Germinal center (tissue), 1 donor: Measurements from ENCODE around the gene BCO2.
"Not testable (repeated sequence)": the region's sequence is repeated elsewhere in the genome, so short reads cannot be mapped to it uniquely, and the experiment has no call there.

ENCODE experiments used
- DNase-seq: peaks from one replicate; pipeline ENCODE4 v3.0.0; 2012; ENCODE audit warnings: mixed read lengths, low spot score

Gene BCO2

DNA sequence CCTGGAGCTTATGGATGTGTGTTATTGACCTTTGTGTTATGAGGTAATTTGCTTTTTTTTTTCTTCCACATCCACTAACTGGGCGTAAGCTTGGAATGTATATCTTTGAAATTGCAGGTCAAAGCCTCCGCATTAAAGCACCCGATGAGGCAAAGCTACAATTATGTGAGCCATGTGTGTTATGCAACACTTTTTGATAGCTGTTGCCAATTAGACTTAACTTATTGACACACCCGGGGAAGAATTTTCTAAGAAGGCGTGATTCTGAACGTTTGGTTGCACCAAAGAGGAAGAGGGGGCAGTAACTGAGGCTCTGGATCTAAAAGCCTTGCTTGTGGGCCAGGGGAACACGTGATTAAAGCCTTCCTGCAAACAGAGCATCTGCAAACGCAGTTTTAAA, 8.8 kb upstream of the BCO2 start:
- DNase-seq = no peak

DNA sequence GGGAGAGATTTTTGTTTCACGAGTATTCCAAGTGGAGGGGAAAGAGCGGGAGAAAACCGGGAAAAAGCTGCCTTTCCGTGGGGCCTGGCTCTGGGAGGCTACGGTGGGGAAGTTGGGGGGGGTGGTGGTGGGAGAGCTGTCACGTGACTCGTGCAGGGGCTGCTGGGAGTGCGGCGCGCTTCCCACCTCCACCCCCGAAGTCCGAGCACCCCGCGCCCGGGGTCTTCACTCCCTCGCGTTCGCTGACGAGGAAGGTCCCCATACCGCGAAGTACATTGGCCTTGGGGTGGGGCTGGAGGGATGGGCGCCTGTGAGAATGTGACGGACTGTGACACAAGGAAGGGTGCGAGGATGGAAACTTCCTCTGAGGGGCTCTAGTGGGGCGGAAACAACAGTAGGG, 8.2 kb upstream of the BCO2 start, which contains the start of gene TEX12:
Gene TEX12, plus strand, starts transcription at position 228 of the 400 bp plus-strand sequence. CDS start 1,897 bp downstream, outside the sequence.
- no peak for DNase-seq

- no peak for DNase-seq
Observed at GRCh38 chr11:112172362-112172994, 2.8 kb upstream of the BCO2 start.

DNA sequence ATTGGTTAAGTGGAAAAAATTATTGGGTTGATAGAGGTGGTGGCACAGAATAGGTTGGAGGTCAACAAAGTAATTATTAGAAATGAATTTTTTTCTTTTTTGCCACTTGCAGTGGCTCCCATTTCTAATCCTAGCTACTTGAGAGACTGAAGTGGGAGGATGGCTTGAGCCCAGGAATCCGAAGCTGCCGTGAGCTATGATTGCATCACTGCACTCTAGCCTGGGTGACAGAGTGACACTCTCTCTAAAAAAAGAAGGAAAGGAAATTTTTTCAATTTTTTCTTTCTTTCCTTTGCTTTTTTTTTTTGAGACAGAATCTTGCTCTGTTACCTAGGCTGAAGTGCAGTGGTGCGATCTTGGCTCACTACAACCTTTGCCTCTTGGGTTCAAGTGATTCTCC, 2.2 kb upstream of the BCO2 start:
- DNase-seq = no peak

DNA sequence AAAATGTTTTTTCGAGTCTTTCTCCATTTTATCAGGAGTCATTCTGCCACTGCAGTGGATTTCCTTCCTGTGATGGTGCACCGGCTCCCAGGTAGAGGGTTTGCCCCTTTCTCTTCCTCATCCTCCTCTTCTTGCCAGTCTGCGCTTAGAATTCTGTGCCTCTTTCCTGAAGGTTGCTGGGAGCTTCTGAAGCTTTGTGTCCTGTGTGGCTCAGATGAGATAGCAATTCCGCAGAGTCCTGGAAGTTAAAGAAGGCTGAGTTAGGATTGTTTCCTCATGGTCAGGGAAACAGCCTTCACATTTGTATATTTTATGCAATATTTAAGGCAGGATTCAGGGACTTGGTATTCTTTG, 264 bp downstream of the BCO2 start:
- DNase-seq = no peak

- no peak for DNase-seq
Observed at GRCh38 chr11:112176077-112176476, 765 bp downstream of the BCO2 start.

GRCh38 chr11:112177589-112177988, 2.3 kb downstream of the BCO2 start:
- no peak for DNase-seq

- no peak for DNase-seq
Observed at GRCh38 chr11:112178428-112178827, 3.1 kb downstream of the BCO2 start.

DNA sequence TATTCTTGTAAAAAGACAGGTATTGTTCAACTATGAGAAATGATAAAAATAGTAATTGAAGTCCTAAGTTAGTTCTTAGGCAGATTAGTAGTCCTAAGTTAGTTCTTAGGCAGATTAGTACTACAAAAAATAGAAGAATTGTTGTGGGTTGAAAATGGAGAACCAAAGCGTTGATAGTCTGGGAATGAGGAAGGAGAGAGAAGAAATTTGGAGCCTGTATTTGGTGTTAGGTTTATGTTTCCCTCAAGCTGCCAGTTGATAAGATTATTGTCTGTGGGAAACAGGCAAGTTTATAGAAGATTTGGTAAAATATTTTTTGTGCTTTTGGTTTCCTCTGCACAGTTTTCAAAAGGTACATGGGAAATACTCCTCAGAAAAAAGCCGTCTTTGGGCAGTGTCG, 3.6 kb downstream of the BCO2 start:
- no peak for DNase-seq

DNA sequence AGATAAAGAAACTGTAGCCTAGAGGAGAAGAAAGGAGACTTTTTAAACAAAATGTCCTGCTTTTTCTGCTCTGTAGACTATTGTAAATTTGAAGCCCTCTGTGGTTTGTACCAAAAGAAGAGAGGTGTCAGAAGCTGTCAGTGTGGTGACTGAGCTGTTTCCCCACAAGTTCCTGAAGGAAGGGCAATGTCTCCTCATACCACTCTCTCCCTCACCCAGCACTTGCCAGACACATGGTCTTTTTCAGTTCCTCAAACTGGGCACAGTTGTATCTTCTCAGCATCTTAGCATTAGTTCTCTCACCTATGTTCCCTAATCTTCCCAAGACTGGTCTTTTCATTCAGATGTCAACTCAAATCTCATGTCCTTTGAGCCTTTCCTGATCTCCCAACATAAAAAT, 4.3 kb downstream of the BCO2 start:
- DNase-seq = no peak

DNA sequence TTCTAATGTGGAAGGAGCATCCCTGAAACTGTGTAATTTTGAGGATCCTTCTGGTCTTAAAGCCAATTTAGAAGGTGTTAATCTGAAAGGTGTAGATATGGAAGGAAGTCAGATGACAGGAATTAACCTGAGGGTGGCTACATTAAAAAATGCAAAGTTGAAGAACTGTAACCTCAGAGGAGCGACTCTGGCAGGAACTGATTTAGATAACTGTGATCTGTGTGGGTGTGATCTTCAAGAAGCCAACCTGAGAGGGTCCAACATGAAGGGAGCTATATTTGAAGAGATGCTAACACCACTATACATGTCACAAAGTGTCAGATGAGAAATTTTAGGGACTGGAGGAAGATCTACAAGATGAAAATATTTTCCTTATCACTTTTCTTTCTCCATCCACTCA, 7.6 kb downstream of the BCO2 start:
- DNase-seq = no peak

DNA sequence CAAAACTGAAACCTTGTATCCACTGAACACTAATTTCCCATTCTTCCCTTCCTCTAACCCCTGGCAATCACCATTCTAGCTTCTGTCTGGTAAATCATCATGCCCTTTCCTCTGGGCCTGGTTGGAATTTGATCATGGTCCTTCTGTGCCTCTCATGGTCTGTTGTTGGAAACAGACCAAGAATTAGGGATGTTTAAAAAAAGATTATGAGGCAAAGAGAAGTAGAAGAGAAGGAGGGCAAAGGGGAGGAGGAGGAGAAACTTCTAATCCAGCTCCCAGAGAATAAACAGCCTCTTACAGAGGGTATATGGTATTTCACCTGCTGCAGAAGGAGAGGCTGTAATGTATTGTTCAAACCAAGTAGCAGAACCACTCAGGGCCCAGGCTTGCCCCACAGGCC, 10.6 kb downstream of the BCO2 start:
- no peak for DNase-seq

- no peak for DNase-seq
Observed at GRCh38 chr11:112186304-112186703, 11.0 kb downstream of the BCO2 start.

- not testable (repeated sequence) for DNase-seq
Observed at GRCh38 chr11:112195113-112195512, 19.8 kb downstream of the BCO2 start.

GRCh38 chr11:112195951-112196351, 20.6 kb downstream of the BCO2 start:
- no peak for DNase-seq

DNA sequence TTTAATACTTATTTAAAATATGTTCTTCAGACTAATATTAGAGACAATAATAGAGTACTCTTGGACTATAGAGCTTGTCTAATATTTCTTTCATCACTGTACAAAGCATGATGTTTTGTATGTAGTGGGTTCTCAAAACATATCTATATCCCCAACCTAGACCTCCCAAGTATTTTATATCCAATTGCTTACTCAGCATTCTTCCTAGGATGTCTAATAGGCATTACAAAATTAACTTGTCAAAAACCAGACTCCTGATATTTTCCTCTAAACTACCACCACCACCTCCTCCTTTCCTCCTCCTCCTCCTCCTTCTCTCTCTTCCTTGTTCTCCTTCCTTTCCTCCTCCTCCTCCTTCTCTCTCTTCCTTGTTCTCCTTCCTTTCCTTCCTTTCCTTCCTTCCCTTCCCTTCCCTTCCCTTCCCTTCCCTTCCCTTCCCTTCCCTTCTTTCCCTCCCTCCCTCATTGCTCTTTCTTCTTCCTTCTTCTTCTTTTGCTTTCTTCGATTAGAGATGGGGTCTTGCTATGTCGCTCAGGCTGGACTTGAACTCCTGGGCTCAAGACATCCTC, 21.3 kb downstream of the BCO2 start:
- DNase-seq = no peak

DNA sequence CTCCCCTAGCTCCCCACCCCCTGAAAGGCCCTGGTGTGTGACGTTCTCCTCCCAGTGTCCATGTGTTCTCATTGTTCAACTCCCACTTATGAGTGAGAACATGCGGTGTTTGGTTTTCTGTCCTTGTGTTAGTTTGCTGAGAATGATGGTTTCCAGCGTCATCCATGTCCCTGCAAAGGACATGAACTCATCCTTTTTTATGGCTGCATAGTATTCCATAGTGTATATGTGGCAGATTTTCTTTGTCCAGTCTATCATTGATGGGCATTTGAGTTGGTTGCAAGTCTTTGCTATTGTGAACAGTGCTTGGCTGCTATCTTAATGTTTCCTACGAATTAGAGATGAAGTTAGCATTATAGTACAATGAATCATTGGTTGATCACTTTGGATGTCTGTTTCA, 23.8 kb downstream of the BCO2 start:
- not testable (repeated sequence) for DNase-seq

DNA sequence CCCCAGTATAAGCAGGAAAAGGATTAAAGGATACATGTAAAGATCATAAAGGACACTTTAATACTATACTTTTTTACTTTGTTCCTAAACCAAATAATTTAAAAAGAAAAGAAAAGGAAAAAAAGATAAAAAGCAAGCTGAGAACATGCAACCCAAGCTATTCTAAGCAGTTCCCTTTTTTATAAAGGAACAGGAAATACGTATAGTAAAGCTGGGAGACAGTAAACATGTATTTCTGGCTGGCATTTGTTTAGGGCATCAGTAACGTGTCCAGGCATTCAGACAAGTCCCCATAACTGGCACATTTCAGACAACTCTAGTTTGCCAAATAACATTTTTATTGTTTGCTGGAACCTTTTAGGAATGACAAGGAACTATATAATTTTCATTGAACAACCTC, 24.9 kb downstream of the BCO2 start:
- no peak for DNase-seq

- no peak for DNase-seq
Observed at GRCh38 chr11:112206071-112206470, 30.8 kb downstream of the BCO2 start.

GRCh38 chr11:112210890-112211289, 35.6 kb downstream of the BCO2 start:
- DNase-seq = no peak

- no peak for DNase-seq
Observed at GRCh38 chr11:112211536-112211935, 36.2 kb downstream of the BCO2 start.

DNA sequence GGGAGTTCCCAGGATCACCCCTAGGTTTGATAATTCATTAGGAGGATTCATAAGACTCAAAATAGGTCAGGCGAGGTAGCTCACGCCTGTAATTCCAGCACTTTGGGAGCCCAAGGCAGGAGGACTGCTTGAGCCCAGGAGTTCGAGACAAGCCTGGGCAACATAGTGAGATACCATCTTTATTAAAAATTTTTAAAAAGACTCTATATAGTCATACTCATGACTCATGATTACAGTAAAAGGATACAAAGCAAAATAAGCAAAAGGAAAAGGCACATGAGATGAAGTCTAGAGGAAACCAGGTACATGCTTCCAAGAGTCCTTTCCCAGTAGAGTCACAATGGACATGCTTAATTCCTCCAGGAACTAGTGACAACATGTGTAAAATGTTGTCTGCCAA, 37.0 kb downstream of the BCO2 start:
- DNase-seq = no peak

GRCh38 chr11:112212710-112213109, 37.4 kb downstream of the BCO2 start:
- DNase-seq = no peak

- DNase-seq = no peak
Observed at GRCh38 chr11:112213753-112214152, 38.4 kb downstream of the BCO2 start.
